ENCODE data around the gene RAB3GAP2.
"Not testable (repeated sequence)": the region's sequence is repeated elsewhere in the genome, so short reads cannot be mapped to it uniquely, and the experiment has no call there.

Gene RAB3GAP2

GRCh38 chr1:220160027-220160426 lies 112.2 kb downstream of the RAB3GAP2 start:
- no peak overlapping the region for H3K4me3 ChIP-seq (ENCODE audit: low read depth, low read length)
- TF ChIP-seq CTCF (IDR thresholded peaks at IDR 0.05; ENCODE audit: borderline replicate concordance, insufficient read depth, low read depth, low read length), result no peak

- TF ChIP-seq CTCF (IDR thresholded peaks at IDR 0.05; ENCODE audit: borderline replicate concordance, insufficient read depth, low read depth, low read length), result no peak
- H3K4me3 ChIP-seq (ENCODE audit: low read depth, low read length), result no peak overlapping the region
These were observed 113.2 kb downstream of the RAB3GAP2 start for GRCh38 chr1:220159041-220159440.

- H3K4me3 ChIP-seq (ENCODE audit: low read depth, low read length), result not testable (repeated sequence)
These were observed 113.7 kb downstream of the RAB3GAP2 start for GRCh38 chr1:220158530-220158929.

DNA sequence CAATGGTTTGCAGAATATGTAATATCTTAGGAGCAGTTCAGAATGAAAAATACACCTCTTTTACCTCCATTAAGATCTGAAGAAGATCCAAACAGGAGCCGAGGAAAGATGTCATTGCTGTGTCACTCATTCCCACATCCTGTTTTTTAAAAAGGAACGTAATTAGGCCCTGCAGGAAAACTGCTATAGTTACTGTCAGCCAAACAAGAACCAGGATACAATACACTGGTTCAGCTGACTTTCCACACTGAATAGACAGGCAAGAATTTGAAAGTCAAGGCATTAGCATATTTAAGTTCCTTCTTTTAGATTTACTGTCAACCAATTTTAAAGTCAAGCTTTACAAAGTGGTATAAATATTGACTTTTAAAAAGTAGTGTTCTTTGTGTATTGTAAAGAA lies 114.5 kb downstream of the RAB3GAP2 start:
- no peak overlapping the region for H3K4me3 ChIP-seq (ENCODE audit: low read depth, low read length)
- no peak for TF ChIP-seq CTCF (IDR thresholded peaks at IDR 0.05; ENCODE audit: borderline replicate concordance, insufficient read depth, low read depth, low read length)

- no peak overlapping the region for H3K4me3 ChIP-seq (ENCODE audit: low read depth, low read length)
- TF ChIP-seq CTCF (IDR thresholded peaks at IDR 0.05; ENCODE audit: borderline replicate concordance, insufficient read depth, low read depth, low read length), result no peak
These were observed 115.6 kb downstream of the RAB3GAP2 start for GRCh38 chr1:220156620-220157146.

DNA sequence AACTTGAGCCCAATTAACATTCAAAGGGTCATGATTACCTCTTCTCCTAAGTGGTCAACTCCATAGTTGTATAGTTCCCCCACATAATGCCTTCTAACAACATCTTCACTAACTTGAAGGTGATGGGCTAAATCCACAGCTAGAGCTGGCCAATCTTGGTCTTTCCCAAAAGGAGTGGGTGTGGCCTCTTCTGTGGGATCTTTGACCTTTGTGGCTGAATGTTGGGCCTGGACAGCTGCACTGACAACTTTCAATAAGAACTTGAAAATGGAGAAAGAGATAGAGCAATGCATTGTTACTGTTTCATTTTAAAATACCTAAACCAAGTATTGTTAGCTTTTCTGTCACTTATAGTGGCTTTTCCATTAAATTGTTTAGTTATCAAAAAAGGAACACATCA lies 119.1 kb downstream of the RAB3GAP2 start:
- H3K4me3 ChIP-seq (ENCODE audit: low read depth, low read length), result no peak overlapping the region
- TF ChIP-seq CTCF (IDR thresholded peaks at IDR 0.05; ENCODE audit: borderline replicate concordance, insufficient read depth, low read depth, low read length), result no peak

GRCh38 chr1:220151454-220151853 lies 120.8 kb downstream of the RAB3GAP2 start:
- H3K4me3 ChIP-seq (ENCODE audit: low read depth, low read length), result no peak overlapping the region
- no peak for TF ChIP-seq CTCF (IDR thresholded peaks at IDR 0.05; ENCODE audit: borderline replicate concordance, insufficient read depth, low read depth, low read length)

- H3K4me3 ChIP-seq (ENCODE audit: low read depth, low read length), result no peak overlapping the region
- TF ChIP-seq CTCF (IDR thresholded peaks at IDR 0.05; ENCODE audit: borderline replicate concordance, insufficient read depth, low read depth, low read length), result no peak
These were observed 122.5 kb downstream of the RAB3GAP2 start for GRCh38 chr1:220149742-220150141.
